ENCODE results near the gene CFTR.
"Not testable (repeated sequence)": the region's sequence is repeated elsewhere in the genome, so short reads cannot be mapped to it uniquely, and the experiment has no call there.

CFTR gene

GRCh38 chr7:117458977-117459583 is 20.7 kb upstream of the CFTR start:
- no peak overlapping the region for H3K4me3 ChIP-seq (ENCODE audit: low read depth, low read length, poor library complexity, severe bottlenecking)
- H4K20me1 ChIP-seq (ENCODE audit: insufficient read depth, low read length), result no peaks in the 10 kb centered on the region
- no peaks in the 10 kb centered on the region for H3K4me1 ChIP-seq (ENCODE audit: insufficient read depth, low read length, severe bottlenecking)
- H3K27ac ChIP-seq (ENCODE audit: low read depth, low read length, poor library complexity, severe bottlenecking), result no peak overlapping the region
- no peaks in the 10 kb centered on the region for H3K27me3 ChIP-seq (ENCODE audit: insufficient read depth, low read length)
- H3F3A ChIP-seq (ENCODE audit: insufficient read depth, low read length), result no peaks in the 10 kb centered on the region
- H3K4me2 ChIP-seq (ENCODE audit: low read length), result no peak overlapping the region
- no peaks in the 10 kb centered on the region for H3K79me2 ChIP-seq (ENCODE audit: insufficient read depth, low read length)
- TF ChIP-seq CTCF (IDR thresholded peaks at IDR 0.05; ENCODE audit: low read length) (peak; percentile 68), EZH2 (IDR thresholded peaks at IDR 0.05; ENCODE audit: borderline replicate concordance, low read length) (no peak)
- H2AFZ ChIP-seq (ENCODE audit: low read length), result no peak overlapping the region
- H3K9me2 ChIP-seq (ENCODE audit: low read depth, low read length), result no peaks in the 10 kb centered on the region
- no peaks in the 10 kb centered on the region for H3K9me3 ChIP-seq (ENCODE audit: low read length)
- H3K36me3 ChIP-seq (ENCODE audit: insufficient read depth, low read length), result no peaks in the 10 kb centered on the region
- H3K9ac ChIP-seq (ENCODE audit: low read length), result no peak overlapping the region

- Histone ChIP-seq H4K20me1 (ENCODE audit: insufficient read depth, low read length) (no peaks in the 10 kb centered on the region), H3K27ac (ENCODE audit: low read depth, low read length, poor library complexity, severe bottlenecking) (no peak overlapping the region), H3K4me1 (ENCODE audit: insufficient read depth, low read length, severe bottlenecking) (no peaks in the 10 kb centered on the region), H3K4me3 (ENCODE audit: low read depth, low read length, poor library complexity, severe bottlenecking) (no peak overlapping the region), H3K9me2 (ENCODE audit: low read depth, low read length) (no peaks in the 10 kb centered on the region), H3K9ac (ENCODE audit: low read length) (no peak overlapping the region), H3K36me3 (ENCODE audit: insufficient read depth, low read length) (no peaks in the 10 kb centered on the region), H3K9me3 (ENCODE audit: low read length) (no peaks in the 10 kb centered on the region), H3K79me2 (ENCODE audit: insufficient read depth, low read length) (no peaks in the 10 kb centered on the region), H2AFZ (ENCODE audit: low read length) (no peak overlapping the region), H3K4me2 (ENCODE audit: low read length) (no peak overlapping the region), H3K27me3 (ENCODE audit: insufficient read depth, low read length) (no peaks in the 10 kb centered on the region), H3F3A (ENCODE audit: insufficient read depth, low read length) (no peaks in the 10 kb centered on the region)
- TF ChIP-seq CTCF (IDR thresholded peaks at IDR 0.05; ENCODE audit: low read length) (no peak), EZH2 (IDR thresholded peaks at IDR 0.05; ENCODE audit: borderline replicate concordance, low read length) (no peak)
Observed at GRCh38 chr7:117459735-117460134, 20.1 kb upstream of the CFTR start.

DNA sequence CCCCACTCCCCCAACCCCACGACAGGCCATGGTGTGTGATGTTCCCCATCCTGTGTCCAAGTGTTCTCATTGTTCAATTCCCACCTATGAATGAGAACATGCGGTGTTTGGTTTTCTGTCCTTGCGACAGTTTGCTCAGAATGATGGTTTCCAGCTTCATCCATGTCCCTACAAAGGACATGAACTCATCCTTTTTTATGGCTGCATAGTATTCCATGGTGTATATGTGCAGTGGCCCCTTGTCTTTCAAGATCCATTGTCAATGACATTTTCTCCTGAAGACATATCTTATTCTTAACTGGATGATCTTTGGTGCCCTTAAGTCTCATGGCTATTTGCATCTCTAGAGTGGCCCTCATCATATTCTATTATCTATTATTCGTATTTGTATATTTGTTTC is 19.0 kb upstream of the CFTR start:
- not testable (repeated sequence) for H3K9me3 ChIP-seq (ENCODE audit: low read length); H3K4me1 ChIP-seq (ENCODE audit: insufficient read depth, low read length, severe bottlenecking); H3K4me2 ChIP-seq (ENCODE audit: low read length); H3K36me3 ChIP-seq (ENCODE audit: insufficient read depth, low read length); H3K27ac ChIP-seq (ENCODE audit: low read depth, low read length, poor library complexity, severe bottlenecking); H3K9me2 ChIP-seq (ENCODE audit: low read depth, low read length); H4K20me1 ChIP-seq (ENCODE audit: insufficient read depth, low read length); H2AFZ ChIP-seq (ENCODE audit: low read length); H3K4me3 ChIP-seq (ENCODE audit: low read depth, low read length, poor library complexity, severe bottlenecking); H3K9ac ChIP-seq (ENCODE audit: low read length); H3F3A ChIP-seq (ENCODE audit: insufficient read depth, low read length); H3K79me2 ChIP-seq (ENCODE audit: insufficient read depth, low read length); H3K27me3 ChIP-seq (ENCODE audit: insufficient read depth, low read length)

- no peak overlapping the region for H3K4me2 ChIP-seq (ENCODE audit: low read length)
- no peaks in the 10 kb centered on the region for H4K20me1 ChIP-seq (ENCODE audit: insufficient read depth, low read length)
- H3K4me1 ChIP-seq (ENCODE audit: insufficient read depth, low read length, severe bottlenecking), result no peaks in the 10 kb centered on the region
- no peaks in the 10 kb centered on the region for H3K79me2 ChIP-seq (ENCODE audit: insufficient read depth, low read length)
- H3K27ac ChIP-seq (ENCODE audit: low read depth, low read length, poor library complexity, severe bottlenecking), result no peak overlapping the region
- no peak overlapping the region for H3K4me3 ChIP-seq (ENCODE audit: low read depth, low read length, poor library complexity, severe bottlenecking)
- no peak overlapping the region for H3K9ac ChIP-seq (ENCODE audit: low read length)
- H3K9me3 ChIP-seq (ENCODE audit: low read length), result no peaks in the 10 kb centered on the region
- TF ChIP-seq CTCF (IDR thresholded peaks at IDR 0.05; ENCODE audit: low read length), result no peak
- no peak for TF ChIP-seq EZH2 (IDR thresholded peaks at IDR 0.05; ENCODE audit: borderline replicate concordance, low read length)
- H3K36me3 ChIP-seq (ENCODE audit: insufficient read depth, low read length), result no peaks in the 10 kb centered on the region
- H3F3A ChIP-seq (ENCODE audit: insufficient read depth, low read length), result no peaks in the 10 kb centered on the region
- no peaks in the 10 kb centered on the region for H3K9me2 ChIP-seq (ENCODE audit: low read depth, low read length)
- H3K27me3 ChIP-seq (ENCODE audit: insufficient read depth, low read length), result no peaks in the 10 kb centered on the region
- H2AFZ ChIP-seq (ENCODE audit: low read length), result no peak overlapping the region
Observed at GRCh38 chr7:117468174-117468573, 11.7 kb upstream of the CFTR start.

All from OCI-LY1 (cell line).